HCT116 (cell line): ENCODE data around the gene AP5Z1.

Experiments used
- JUND ChIP-seq: IDR thresholded peaks from 2 replicates; pipeline ENCODE4 v1.6.1; 2012
- SIN3A ChIP-seq: IDR thresholded peaks from 2 replicates; pipeline ENCODE4 v1.6.1; 2012; ENCODE audit warnings: low read depth
- ZFX ChIP-seq: fragments of 450-650 bp; IDR thresholded peaks from 2 replicates; pipeline ENCODE4 v1.6.1; 2017
- TF ChIP-seq, protein P1 (sequence below), 3 experiments: fragments of 200-600 bp in 1 of 3; sonication (generic) in 1 of 3; IDR thresholded peaks in 2 of 3; conservative IDR thresholded peaks in 1 of 3; 2 replicates each; pipeline ENCODE4 v1.5.1; 2012 to 2017; ENCODE audit warnings: low read depth in 2 of 3, low read length in 2 of 3, antibody characterized with exemption in 1 of 3, borderline replicate concordance in 1 of 3, control low read depth in 1 of 3, mild to moderate bottlenecking in 1 of 3, mixed read lengths in 1 of 3, mixed run types in 1 of 3, moderate library complexity in 1 of 3; ENCODE audit not compliant: insufficient read depth in 1 of 3

DNA sequence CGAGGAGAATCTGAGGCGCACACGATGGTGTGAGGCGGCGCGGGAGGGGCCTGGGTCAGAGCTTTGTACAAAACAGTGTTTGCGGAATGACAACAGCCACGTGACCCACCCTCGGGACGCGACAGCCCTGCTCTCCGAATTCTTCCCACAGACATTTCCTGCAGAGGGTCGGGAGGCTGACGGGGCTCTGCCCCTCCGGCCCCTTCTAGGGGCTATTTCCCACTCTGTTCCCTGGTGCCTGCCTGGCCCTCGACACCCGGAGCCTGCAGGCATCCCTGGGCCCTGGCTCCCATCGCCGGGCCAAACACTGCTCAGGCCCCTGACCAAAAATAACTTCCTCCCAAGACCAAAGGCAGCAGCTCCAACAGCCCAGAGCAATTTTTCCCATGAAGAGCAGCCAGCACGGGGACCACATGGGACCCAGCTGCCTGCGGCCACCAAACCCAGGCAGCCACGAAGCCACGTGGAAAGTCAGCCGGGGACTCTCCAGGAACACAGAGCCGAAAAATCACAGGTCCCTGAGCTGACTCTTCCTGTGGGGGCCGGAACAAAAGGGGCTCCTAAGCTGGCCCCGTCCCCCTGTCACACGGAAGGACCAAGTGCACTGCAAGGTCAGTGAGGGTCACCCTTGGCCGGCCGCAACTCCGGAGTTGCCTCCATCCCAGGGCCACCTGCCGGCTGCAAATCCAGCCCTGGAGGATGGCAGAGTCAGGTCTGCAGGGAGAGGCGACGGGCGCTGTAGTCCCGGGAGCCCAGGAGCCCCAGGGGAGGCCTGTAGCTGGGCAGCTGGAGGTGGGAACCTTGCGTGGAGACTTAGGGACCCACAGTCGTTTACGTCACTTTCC lies 44.4 kb downstream of the AP5Z1 start:
- no peak for TF ChIP-seq SIN3A
- TF ChIP-seq, protein P1, sequence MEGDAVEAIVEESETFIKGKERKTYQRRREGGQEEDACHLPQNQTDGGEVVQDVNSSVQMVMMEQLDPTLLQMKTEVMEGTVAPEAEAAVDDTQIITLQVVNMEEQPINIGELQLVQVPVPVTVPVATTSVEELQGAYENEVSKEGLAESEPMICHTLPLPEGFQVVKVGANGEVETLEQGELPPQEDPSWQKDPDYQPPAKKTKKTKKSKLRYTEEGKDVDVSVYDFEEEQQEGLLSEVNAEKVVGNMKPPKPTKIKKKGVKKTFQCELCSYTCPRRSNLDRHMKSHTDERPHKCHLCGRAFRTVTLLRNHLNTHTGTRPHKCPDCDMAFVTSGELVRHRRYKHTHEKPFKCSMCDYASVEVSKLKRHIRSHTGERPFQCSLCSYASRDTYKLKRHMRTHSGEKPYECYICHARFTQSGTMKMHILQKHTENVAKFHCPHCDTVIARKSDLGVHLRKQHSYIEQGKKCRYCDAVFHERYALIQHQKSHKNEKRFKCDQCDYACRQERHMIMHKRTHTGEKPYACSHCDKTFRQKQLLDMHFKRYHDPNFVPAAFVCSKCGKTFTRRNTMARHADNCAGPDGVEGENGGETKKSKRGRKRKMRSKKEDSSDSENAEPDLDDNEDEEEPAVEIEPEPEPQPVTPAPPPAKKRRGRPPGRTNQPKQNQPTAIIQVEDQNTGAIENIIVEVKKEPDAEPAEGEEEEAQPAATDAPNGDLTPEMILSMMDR (IDR thresholded peaks at IDR 0.05 in 2 of 3, conservative IDR thresholded peaks at IDR 0.05 in 1 of 3; ENCODE audit: borderline replicate concordance in 1 of 3, insufficient read depth in 1 of 3, low read depth in 2 of 3, low read length in 2 of 3) = no peak
- no peak for TF ChIP-seq JUND
- no peak for TF ChIP-seq ZFX
